ENCODE measurements around the gene OSBPL2. TPM values are rescaled to one million over a fixed set of nuclear protein-coding genes. Genes with fewer than 3 reads are reported as not detected.

OSBPL2 gene
- total and polyA plus RNA-seq, 10 donors, result 9.2 to 81.7 (median 48.4) TPM

GRCh38 chr20:62282103-62282502, 43.8 kb downstream of the OSBPL2 start:
- Histone ChIP-seq H3K27ac (no peak overlapping the region), H3K27me3 (replicated peaks in 1 of 7) (no peaks in the 10 kb centered on the region), H3K9me3 (no peaks in the 10 kb centered on the region), H3K4me3 (no peak overlapping the region), H3K36me3 (peaks cover 0 to 96% (median 84%) of the 10 kb centered on the region in 6 donors), H3K4me1 (peaks cover 0 to 35% (median 17%) of the 10 kb centered on the region in 6 donors)
- 94 to 96% (median 95%) methylated on average over 7 of the region's 7 CpGs for WGBS, 5 donors
- no peak for TF ChIP-seq POLR2AphosphoS5 (IDR thresholded peaks at IDR 0.05)
- TF ChIP-seq CTCF (IDR thresholded peaks at IDR 0.05 in 8 of 11, conservative IDR thresholded peaks at IDR 0.05 in 3 of 11), result no peak
- no peak for TF ChIP-seq POLR2A (IDR thresholded peaks at IDR 0.05)
- intact Hi-C loops (cut with DNase I; ENCODE audit: low total_unique reads), result no loop called here
- DNase-seq, result no peak

DNA sequence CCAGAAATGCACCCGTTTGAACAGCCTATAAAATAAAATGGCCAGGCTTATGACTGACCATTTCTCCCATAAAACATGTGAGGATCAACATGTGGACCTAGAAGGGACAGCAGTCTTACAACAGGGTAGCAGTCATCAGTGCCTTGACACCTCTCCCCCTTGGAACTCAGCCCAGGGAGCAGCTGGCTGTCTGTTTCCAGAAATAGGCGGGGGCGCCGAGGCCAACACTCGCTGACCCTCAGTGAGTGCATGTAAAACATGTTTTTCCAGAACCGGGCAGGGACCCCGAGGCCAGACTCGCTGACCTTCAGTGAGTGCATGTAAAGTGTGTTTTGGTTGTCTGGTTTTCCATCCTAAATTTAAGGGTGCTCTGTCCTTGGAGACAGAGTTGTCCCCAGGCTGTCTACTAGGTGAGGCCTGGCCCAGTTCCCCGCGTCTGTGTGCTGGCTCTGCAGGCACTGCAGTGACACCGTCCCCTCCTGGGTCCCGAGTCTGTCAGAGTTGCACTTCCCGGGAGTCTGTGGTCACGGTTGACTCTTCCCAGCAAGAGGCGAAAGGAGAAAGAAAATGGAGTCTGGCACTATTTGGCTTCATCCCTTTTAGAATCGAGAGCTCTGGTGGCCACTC, 44.7 kb downstream of the OSBPL2 start:
- Histone ChIP-seq H3K27me3 (replicated peaks in 1 of 7) (no peaks in the 10 kb centered on the region), H3K36me3 (peaks cover 0 to 96% (median 82%) of the 10 kb centered on the region in 6 donors), H3K9me3 (no peaks in the 10 kb centered on the region), H3K4me1 (peaks cover 0 to 40% (median 24%) of the 10 kb centered on the region in 6 donors), H3K27ac (peak overlapping the region in 5 of 8 donors; percentile 18 to 54 (median 44)), H3K4me3 (no peak overlapping the region)
- DNase-seq, result no peak
- 52 to 85% (median 68%) methylated on average over 16 of the region's 16 CpGs for WGBS, 5 donors
- intact Hi-C loops (cut with DNase I; ENCODE audit: low total_unique reads), result no loop called here
- TF ChIP-seq POLR2A (IDR thresholded peaks at IDR 0.05), result no peak
- peak; percentile 48 to 89 (median 87) for TF ChIP-seq POLR2AphosphoS5 (IDR thresholded peaks at IDR 0.05)
- TF ChIP-seq CTCF (IDR thresholded peaks at IDR 0.05 in 8 of 11, conservative IDR thresholded peaks at IDR 0.05 in 3 of 11), result no peak

- TF ChIP-seq POLR2A (IDR thresholded peaks at IDR 0.05), result no peak
- no peaks in the 10 kb centered on the region for H3K27me3 ChIP-seq (replicated peaks in 1 of 7)
- peaks cover 6 to 50% (median 30%) of the 10 kb centered on the region in 6 donors for H3K4me1 ChIP-seq
- H3K27ac ChIP-seq, result peak overlapping the region in 1 of 8 donors; percentile 83
- intact Hi-C loops (cut with DNase I; ENCODE audit: low total_unique reads), result no loop called here
- H3K4me3 ChIP-seq, result no peak overlapping the region
- H3K36me3 ChIP-seq, result peaks cover 0 to 100% (median 81%) of the 10 kb centered on the region in 6 donors
- DNase-seq, result no peak
- WGBS, 5 donors, result 88 to 95% (median 93%) methylated on average over 6 of the region's 6 CpGs
- H3K9me3 ChIP-seq, result no peaks in the 10 kb centered on the region
These were observed 46.1 kb downstream of the OSBPL2 start for GRCh38 chr20:62284448-62284847.

GRCh38 chr20:62285151-62285550, 46.8 kb downstream of the OSBPL2 start:
- no peak for TF ChIP-seq POLR2AphosphoS5 (IDR thresholded peaks at IDR 0.05)
- TF ChIP-seq CTCF (IDR thresholded peaks at IDR 0.05 in 8 of 11, conservative IDR thresholded peaks at IDR 0.05 in 3 of 11), result no peak
- no peak for TF ChIP-seq POLR2A (IDR thresholded peaks at IDR 0.05)
- peak overlapping the region in 6 of 8 donors; percentile 43 to 83 (median 68) for H3K27ac ChIP-seq
- H3K36me3 ChIP-seq, result peaks cover 0 to 100% (median 78%) of the 10 kb centered on the region in 6 donors

More at GRCh38 chr20:62285151-62285550, 46.8 kb downstream of the OSBPL2 start:
- Histone ChIP-seq H3K27me3 (replicated peaks in 1 of 7) (no peaks in the 10 kb centered on the region), H3K4me1 (peaks cover 6 to 57% (median 34%) of the 10 kb centered on the region in 6 donors), H3K4me3 (no peak overlapping the region), H3K9me3 (no peaks in the 10 kb centered on the region)
- intact Hi-C loops (cut with DNase I; ENCODE audit: low total_unique reads), result no loop called here
- no peak for DNase-seq
- 74 to 90% (median 82%) methylated on average over 6 of the region's 6 CpGs for WGBS, 5 donors

Measured in spleen (tissue), 11 donors.